GM18508 (cell line): ENCODE data around the gene CELF6.
"Not testable (repeated sequence)": the region's sequence is repeated elsewhere in the genome, so short reads cannot be mapped to it uniquely, and the experiment has no call there.

Experiments
- ATAC-seq: cut with Tn5 transposase; IDR thresholded peaks from one replicate; pipeline ENCODE4 v1.9.1; 2021; ENCODE audit warnings: moderate number of reproducible peaks; ENCODE audit not compliant: insufficient read depth, unreplicated experiment

Gene CELF6

DNA sequence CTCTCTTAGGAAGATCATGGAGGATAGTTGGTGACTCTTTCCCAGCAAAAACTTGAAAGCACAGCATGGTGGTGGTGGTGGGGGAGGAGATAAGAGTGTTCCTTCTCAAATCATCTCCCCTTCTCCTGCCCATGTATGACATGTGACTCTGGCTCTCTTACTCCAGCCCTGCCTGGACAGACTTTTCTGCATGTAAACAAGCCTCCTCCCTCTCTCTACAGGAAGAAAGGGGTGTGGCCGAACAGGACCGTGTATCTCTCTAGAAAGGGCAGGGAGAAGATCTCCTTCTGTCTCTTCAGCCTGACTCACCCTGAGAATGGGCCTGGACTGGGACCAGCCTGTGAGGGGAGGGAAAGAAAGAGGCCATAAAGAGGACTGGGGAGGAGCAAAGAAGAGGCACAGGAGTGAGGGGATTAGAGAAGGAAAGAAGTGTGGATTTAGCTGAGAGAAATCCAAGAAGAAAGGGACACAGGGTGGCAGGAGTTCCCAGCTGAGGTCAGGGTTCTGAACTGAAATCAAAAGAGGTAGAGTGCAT, 1.5 kb downstream of the CELF6 start:
- no peak for ATAC-seq

DNA sequence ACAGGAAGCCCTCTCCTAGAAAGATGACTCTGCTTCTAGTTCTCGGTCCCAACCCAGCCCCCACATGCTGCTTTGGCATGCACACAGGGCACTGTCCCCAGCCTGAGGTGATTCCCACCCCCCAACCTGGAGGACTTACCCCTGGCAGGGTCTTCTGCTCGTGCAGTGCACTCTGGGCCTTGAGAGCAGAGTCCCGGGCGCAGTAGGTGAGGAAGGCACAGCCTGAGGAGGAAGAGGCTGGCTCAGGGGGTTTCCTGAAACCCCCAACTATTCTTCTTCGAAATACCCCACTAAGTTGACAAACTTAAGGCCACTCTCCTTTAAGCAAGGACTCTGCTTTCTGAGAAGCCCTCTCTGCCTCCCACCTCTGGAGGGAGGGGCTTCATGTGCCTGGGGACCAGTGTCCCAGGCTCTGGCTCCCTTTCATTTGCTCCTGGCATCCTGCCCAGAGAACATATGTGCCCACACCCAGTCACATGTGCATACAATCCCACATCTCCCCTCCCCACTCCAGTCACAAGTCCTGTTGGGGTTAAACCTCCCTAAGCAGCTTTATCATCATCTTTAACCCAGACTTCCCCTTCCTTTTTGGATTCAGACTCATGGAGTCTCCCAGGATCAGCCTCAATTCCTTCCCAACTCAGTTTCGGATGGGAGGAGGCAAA, 4.1 kb downstream of the CELF6 start:
- no peak for ATAC-seq

DNA sequence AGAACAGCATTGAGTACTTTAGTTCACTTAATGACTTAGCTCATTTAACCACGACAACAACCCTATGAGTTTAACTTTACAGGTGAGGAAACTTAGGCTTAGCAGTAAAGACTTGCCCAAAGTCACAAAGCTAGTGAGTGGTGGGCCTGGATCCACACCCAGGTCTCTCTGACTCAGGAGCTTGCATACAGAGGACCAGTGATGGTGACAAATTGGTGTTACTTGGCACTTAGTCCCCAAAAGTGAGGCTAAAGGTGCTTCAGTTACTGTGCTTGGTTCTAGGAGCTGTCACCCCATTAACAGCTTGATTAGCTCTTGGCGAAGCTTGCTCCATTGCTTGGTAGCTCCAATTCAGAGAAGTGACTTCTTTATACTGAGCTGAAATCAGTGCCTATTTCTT, 6.1 kb downstream of the CELF6 start:
- ATAC-seq: no peak

DNA sequence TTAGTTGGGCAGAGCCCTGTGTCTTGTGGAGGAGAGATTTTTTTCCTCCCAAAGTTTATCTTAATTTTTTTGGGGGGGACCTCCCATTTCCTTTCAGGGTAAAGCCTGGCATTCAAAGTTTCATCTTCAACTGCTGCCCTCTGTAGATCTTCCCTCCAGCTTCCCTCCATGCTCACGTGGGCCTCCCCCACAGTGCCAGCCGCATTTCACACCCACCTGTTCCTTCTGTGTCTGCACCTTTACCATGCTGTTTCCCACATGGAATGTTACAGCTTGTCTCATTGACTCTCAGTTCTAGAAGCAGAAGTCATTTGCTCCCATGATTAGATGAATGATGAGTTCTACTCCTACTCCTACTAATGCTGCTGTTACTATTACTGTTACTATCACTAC, 6.5 kb downstream of the CELF6 start:
- ATAC-seq: no peak

DNA sequence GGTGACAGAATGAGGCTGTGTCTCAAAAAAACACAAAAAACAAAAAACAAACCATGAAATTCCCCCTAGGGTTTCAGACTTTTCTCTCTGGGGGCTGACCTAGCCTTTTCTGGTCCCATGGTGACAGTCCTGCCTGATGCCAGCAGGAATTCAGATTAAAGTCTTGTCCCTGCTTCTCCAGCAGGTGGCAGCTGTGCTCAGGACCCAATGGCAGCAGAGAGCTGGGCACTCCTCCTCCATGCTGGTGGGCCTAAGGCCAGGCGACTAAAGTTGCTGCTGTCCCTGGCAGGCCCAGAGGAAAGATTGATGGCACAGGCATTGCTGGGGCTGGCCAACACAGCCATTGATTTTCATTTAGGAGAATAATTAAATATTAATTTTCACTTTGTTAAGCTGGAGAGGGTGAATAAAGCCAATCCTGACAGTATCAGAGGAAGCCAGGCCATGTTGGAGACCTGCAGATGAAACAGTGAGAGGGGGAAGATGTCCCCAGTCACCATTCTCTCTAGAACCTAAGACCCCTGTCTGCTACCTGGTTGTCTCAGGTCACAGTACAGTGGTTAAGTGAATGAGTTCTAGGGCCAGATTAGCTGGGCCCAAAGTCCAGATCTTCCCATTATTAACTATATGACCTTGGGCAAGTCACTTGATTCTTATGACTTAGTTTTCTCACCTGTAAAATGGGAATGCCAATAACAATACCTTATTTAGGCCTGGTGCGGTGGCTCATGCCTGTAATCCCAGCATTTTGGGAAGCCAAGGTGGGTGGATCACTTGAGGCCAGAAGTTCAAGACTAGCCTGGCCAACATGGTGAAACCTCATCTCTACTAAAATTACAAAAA, 7.1 kb downstream of the CELF6 start:
- ATAC-seq: no peak

DNA sequence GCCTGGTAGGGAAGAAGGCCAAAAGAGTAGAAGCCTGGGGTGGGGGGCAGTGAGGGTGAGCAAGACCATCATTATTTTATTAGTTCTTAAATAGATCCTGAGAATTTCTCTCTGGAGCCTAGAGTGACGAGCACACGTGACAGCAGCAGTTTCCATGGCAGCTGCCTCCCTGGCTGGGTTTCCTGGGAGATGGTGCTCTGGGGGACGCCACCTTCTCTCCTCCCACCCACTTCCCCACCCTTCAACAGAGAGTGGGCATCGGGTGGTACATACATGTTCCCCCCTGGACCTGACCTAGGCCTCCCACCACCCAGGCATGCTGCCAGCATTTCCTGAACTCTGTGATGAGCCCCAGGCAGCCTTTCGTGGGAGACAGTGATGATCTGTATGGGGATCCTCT, 12.9 kb downstream of the CELF6 start:
- no peak for ATAC-seq

DNA sequence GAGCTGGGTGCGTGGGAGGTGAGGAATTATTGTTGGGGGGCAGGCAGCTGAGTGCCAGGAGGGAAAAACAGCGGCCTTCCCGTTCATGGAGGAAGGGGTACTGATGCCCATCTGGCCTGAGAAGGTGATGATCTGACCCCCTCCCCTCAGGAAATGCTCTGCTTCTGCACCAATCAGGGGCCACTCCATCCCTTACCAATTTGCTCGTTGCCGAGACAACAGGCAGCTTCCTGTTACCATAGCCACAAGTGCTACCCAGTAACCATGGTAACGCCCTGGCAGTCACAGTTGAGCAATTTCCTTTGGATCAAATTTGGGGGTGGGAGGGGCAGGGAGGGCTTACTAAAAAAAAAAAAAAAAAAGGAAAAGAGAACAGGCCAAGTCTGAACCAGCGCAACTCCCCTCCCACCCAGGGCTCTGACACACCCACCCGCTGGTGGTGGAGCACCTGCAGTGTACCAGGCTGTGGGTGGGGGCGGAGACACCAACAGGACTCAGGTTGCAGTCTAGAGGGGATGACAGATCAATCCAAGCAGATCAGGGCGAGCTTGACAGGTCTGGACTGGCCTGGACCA, 13.7 kb downstream of the CELF6 start:
- no peak for ATAC-seq

DNA sequence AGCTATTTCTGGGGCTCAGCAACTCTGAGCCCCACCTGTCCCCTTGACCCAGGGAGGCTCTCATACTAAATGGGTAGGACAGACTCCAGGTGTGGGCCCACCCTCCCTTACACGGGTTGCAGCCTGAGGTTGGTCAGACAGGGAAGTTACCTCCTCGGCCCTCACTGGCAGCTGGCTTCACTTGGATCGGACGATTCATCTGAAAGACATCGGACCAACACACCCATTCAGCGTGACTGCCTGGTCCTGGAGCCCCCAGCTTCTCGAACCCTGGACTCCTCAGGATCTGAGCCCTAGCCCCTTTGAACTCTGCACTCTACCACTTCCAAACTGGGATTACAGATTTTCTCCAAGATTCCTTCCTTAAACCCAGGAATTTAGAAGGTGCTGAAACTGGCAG, 15.4 kb downstream of the CELF6 start:
- no peak for ATAC-seq

DNA sequence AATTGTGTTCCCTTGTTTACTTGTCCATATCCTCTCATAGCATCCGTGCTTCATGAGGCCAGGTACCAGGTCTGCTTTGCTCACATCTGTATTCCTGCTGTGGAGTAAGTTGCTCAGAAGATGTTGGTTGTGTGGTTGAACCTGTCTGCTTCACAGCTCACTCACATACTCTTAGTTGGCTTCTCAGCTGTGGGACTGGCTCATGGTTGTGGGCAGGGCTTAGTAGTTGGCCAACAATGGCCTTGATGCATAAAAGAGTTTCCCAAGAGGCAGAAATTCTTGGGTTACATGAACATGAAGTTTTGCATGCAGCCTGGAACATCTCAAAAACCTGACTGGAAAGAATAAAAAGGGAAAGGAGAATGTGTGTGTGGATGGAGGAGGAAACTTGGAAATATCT, 17.0 kb downstream of the CELF6 start:
- no peak for ATAC-seq

DNA sequence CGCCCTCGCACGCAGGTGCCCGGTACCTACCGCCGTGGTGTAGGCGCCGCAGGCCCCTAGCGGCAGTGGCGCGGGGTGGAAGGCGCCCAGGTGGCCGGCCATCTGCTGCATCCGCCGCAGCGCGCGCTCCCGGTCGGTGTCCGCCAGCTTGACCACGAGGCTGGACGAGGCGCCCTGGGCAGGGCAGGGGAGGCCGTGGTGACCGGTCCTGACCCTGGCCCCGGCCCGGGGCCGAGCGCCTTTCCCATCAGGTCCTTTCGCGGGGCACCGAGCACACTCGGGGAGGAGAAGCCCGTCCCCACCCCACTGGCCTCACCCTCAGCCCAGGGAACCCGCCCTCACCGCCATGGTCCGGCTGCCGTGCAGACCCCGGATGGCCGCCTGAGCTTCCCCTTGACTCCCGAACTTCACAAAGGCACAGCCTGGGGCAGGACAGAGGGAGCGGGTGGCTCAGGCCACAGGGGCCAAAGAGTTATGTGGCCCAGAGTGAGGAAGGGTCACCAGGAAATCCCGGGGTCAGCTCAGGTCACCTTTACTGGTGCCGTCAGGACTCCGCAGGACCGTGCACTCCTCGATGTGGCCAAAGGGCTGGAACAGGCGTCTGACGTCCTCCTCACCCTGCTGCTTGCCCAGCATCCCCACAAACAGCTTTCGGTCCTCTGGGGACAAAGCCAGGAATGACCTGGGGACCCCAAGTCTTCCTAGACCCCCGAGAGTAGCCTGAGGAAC, 30.2 kb downstream of the CELF6 start:
- no peak for ATAC-seq

DNA sequence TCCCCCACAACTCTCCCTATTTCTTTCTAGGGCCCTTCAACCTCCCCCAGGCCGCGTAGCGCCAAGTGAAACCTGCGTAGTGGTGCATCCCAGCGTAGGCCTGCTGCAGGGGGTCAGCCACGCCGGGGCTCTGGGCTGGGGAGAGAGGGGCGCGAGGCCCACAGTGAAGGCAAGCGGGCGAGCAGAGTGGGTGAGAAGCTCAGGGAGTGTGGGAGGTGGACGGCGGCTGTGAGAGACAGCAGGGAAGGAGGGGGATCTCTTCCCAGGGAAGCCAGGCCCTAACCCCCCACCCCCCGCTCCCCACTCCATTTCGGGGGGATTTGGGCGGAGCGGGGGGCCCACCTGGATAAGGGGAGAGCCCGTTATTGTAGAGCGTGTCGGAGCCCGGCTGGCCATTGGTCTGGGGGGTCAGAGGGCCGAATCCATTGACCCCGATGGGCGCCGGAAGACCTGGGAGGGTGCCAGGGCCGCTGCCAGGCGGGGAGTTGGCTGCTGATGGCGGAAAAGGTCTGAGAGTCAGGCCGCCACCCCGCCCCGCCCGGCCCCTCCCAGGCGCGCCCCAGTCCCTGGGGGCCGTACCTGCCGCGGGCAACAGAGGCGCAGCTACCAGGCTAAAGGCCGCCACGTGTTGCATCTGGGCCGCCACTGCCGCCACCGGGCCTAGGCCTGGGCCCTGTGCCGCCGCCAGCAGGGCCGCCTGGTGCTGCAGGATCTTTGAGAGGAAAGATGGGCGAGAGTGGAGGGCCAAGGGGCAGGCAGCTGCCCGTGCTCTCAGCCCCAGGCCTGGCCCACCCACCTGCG, 31.0 kb downstream of the CELF6 start:
- ATAC-seq: no peak

DNA sequence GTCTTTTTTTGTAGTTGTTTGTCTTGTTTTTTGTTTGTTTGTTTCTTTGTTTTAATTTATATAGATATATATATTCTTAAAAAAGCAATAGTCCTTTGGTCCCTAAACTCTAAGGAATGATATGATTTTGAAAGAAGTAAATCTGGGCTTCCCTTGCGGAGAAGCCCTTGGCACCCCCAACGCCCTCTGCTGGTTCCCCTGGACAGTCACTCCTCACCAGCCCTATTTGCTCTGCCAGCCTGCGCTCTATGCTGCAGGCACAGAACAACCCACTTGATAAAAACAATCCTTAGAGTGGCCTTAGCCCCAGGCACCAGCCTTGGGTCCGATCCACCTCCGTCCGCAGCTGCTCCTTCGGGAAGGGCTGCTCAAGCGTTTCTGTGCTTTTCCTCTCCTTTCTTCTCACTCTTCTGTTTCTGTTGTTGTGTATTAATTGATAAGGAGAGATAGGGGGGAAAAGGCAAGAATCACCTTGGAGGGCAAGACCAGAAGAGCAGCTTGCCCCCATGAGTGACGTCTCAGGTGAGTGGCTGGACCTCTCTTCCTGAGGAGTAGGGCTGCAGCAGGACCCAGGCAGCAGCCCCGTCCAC, 33.9 kb downstream of the CELF6 start:
- no peak for ATAC-seq

DNA sequence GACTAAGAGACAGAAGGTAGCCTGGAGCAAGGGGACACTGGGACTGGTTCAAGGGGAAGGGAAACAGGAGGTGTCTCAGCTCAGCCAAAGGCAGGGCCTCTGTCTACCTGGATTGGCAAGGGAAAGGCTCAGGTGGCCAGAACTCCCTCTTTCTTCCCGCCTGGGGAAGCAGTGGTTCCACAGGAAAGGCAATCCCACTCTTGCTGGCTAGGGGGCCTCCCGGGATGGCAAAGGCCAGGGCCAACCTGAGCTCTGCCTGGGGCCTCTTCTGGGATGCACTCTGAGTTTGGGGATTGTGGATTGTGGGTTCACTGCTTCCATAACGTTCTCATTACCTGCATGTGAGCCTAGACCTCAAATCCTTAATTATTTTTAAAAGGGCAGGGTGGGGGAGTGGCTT, 34.6 kb downstream of the CELF6 start:
- no peak for ATAC-seq

DNA sequence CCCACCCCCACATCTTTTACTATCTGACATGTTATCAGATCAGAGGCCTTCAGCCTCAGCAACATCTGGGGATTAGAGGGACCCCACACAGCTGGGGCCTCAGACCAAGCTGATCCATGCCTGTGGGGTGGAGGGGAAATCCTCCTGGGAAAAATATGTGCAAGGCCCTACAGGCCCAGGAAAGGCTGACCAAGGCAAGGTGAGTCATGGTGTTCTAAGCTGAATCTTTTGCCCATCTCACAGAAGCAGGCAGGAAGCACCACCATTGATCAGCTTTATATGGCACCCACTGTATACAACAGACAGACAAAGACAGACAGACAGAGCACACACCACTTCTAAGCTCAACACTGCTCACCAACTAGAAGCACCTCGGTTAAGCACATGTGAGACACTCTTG, 35.2 kb downstream of the CELF6 start:
- no peak for ATAC-seq

DNA sequence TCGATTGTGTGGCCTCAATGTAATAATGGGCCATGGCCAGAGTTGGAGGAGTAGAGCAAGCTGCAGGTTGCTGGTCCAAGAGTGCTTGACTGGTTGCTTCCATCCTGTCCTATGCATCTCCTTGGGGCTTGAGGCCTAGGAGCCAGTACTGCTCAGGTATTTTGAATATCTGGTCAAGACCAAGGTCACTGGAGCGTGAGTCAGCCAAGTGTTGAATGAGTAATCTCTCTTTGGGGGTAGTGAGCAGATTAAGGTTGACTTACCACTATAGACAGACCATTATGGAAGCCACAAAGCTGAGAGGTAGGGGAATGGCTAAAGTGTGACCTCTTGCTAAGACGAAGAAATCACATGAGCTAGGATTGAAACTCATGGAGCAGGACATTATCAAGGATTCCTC, 38.2 kb downstream of the CELF6 start:
- ATAC-seq: no peak

DNA sequence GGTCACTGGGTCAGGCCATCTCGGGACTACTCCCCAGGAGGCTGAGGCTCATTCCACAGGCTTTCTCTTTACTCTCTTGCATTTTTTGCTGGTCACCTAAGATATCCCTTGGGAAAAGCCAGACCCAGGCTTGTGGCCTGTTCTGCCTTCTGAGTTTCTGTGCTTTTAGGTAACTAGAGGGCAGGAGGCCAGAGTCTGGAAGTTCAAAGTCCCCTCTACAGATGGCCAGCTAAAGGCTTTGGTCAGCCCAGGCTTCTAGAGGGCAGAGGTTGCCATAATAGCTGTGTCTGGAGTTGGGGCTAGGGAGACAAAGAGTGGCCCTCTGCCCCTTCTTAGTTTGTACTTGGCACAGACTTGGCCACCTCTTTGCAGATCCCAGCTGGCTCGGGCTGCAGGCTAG, 39.2 kb downstream of the CELF6 start:
- no peak for ATAC-seq

DNA sequence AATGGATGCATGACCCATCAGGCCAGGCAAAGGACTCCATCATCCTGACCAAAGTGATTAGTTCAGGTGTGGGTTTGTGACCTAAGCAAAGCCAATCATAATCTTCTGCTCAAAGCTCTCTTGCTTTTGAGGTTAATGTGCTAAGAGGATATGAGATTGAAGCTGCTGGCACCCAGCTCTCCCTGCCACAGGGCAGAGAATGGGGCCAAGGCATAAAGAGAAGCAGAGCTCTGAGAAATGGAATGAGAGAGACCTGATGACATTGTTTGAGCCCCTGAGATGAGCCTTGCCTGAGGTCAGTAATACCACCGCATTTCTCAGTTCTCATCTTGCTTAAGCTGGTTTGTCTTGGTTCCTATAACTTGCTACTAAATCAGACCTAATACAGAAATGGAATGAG, 41.2 kb downstream of the CELF6 start:
- ATAC-seq: no peak

DNA sequence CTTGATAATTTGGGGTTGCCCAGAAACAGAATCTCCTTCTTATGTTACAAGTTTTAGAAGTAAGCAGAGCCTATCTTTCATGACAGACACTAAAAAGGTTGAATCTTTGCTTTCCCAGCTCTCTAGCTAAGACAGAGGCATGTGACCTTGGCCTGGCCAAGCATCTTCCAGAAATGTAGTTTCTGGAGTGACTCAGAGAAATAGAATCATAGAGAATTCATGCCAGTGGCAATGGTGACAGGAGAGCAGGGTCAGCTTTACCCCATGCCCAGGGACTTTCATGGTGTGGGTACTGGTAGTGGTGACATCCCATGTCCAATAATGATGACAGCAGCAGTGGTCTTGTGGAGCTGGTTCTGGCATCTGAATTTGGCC, 43.6 kb downstream of the CELF6 start:
- ATAC-seq: no peak

DNA sequence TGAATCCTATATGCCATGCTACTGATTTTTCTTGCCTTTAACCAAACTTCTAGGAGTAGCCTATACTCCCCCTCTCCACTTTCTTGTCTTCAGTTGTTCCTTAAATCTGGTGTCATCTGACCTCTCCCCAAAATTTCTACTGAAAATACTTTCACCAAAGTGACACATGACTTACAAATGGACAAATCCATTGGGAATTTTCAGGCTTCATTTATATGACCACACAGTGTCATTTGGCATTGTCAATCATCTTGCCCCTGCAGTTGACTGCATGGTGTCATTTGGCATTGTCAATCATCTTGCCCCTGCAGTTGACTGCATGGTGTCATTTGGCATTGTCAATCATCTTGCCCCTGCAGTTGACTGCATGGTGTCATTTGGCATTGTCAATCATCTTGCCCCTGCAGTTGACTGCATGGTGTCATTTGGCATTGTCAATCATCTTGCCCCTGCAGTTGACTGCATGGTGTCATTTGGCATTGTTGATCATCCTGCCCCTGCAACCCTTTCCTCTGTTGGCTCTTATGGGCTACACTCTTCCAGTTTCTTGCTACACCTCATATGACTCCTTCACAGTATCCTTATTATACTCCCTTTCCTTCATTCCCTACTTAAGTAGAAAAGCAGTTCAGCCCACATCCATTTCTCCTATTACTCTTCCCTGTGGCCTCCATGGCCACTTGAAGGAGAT, 44.2 kb downstream of the CELF6 start:
- not testable (repeated sequence) for ATAC-seq
